B cell (primary cell): ENCODE measurements around the gene RPS6KA1. TPM values are rescaled to one million over a fixed set of nuclear protein-coding genes. Genes with fewer than 3 reads are reported as not detected.

ENCODE experiments used
- ATAC-seq: fragments of 200-7000 bp; cut with Tn5 transposase; one replicate; pipeline ENCODE4 v1.10.0; 2021; ENCODE audit warnings: low read depth, mild to moderate bottlenecking, moderate number of reproducible peaks, moderate library complexity
- CTCF ChIA-PET: fragments of 350-600 bp; sonication (Branson Sonifier 250); formaldehyde crosslinking; loops from one replicate; lab custom pipeline; 2021; ENCODE audit warnings: antibody characterized with exemption, inconsistent platforms; lab: Charles Lee
- POLR2A ChIA-PET: fragments of 350-600 bp; sonication (Branson Sonifier 250); formaldehyde crosslinking; loops from one replicate; lab custom pipeline; 2021; ENCODE audit warnings: antibody characterized with exemption; lab: Charles Lee
- DNase-seq: peaks from one replicate; pipeline ENCODE4 v3.0.0; 2013
- H2AFZ ChIP-seq: 2 replicates; pipeline ENCODE4 v1.6.1; 2012; ENCODE audit warnings: mild to moderate bottlenecking, low read depth, low read length; ENCODE audit not compliant: insufficient read depth, poor library complexity, severe bottlenecking
- H3K27ac ChIP-seq, 2 donors: 1 replicate in 1 of 2; 2 replicates in 1 of 2; pipeline ENCODE4 v1.5.1; 2012 to 2013; ENCODE audit warnings: low read length in 2 of 2, mild to moderate bottlenecking in 2 of 2, moderate library complexity in 1 of 2
- H3K27me3 ChIP-seq, 4 experiments: fragments of 200-600 bp in 1 of 4; sonication (generic) in 1 of 4; replicated peaks in 1 of 4; 1 replicate in 2 of 4; 2 replicates in 2 of 4; pipeline versions ENCODE4 v1.6.1 to v1.7.0; 2013 to 2016; ENCODE audit warnings: low read length in 3 of 4, mild to moderate bottlenecking in 2 of 4, mixed read lengths in 1 of 4, moderate library complexity in 1 of 4; ENCODE audit not compliant: insufficient read depth in 4 of 4, control insufficient read depth in 3 of 4; ENCODE audit errors: control extremely low read depth in 1 of 4
- H3K36me3 ChIP-seq, 2 experiments: replicated peaks in 1 of 2; 1 replicate in 1 of 2; 2 replicates in 1 of 2; pipeline versions ENCODE4 v1.6.1 to v1.7.1; 2013; ENCODE audit warnings: low read length in 1 of 2; ENCODE audit not compliant: insufficient read depth in 2 of 2, control insufficient read depth in 1 of 2; ENCODE audit errors: control extremely low read depth in 1 of 2, extremely low read depth in 1 of 2
- H3K4me1 ChIP-seq, 2 donors: fragments of 200-600 bp in 1 of 2; sonication (generic) in 1 of 2; 1 replicate in 1 of 2; 2 replicates in 1 of 2; pipeline versions ENCODE4 v1.5.1 to v1.6.1; 2013 to 2017; ENCODE audit warnings: low read length in 2 of 2; ENCODE audit not compliant: control insufficient read depth in 2 of 2, insufficient read depth in 2 of 2
- H3K4me2 ChIP-seq: replicated peaks from 2 replicates; pipeline ENCODE3; 2012; ENCODE audit warnings: mild to moderate bottlenecking, low read depth, low read length; ENCODE audit not compliant: poor library complexity, severe bottlenecking
- H3K4me3 ChIP-seq, 5 experiments: fragments of 200-600 bp in 1 of 5; sonication (generic) in 1 of 5; 1 replicate in 3 of 5; 2 replicates in 2 of 5; pipeline versions ENCODE4 v1.5.1 to v1.7.0; 2011 to 2016; ENCODE audit warnings: low read length in 4 of 5, mild to moderate bottlenecking in 4 of 5, low read depth in 2 of 5, control low read depth in 1 of 5, moderate library complexity in 1 of 5; ENCODE audit not compliant: insufficient read depth in 1 of 5; ENCODE audit errors: control extremely low read depth in 1 of 5, extremely low read depth in 1 of 5
- H3K79me2 ChIP-seq: fragments of 200-600 bp; sonication (generic); one replicate; pipeline ENCODE4 v1.6.0; 2016; ENCODE audit warnings: low read length; ENCODE audit not compliant: control insufficient read depth, insufficient read depth
- H3K9ac ChIP-seq: fragments of 200-600 bp; sonication (generic); 2 replicates; pipeline ENCODE4 v1.6.1; 2017; ENCODE audit warnings: mild to moderate bottlenecking, low read length, moderate library complexity
- H3K9me3 ChIP-seq, 3 donors: one replicate each; pipeline versions ENCODE4 v1.6.1 to v1.7.1; 2013; ENCODE audit warnings: low read length in 2 of 3; ENCODE audit not compliant: control insufficient read depth in 2 of 3, insufficient read depth in 1 of 3; ENCODE audit errors: control extremely low read depth in 1 of 3
- H4K20me1 ChIP-seq: 2 replicates; pipeline ENCODE4 v1.6.0; 2012; ENCODE audit warnings: mild to moderate bottlenecking, low read length; ENCODE audit not compliant: insufficient read depth, control insufficient read depth, poor library complexity, severe bottlenecking
- H3K27ac Mint-ChIP-seq: one replicate; pipeline ENCODE4 v1.8.0; 2021; ENCODE audit warnings: mixed read lengths
- H3K27me3 Mint-ChIP-seq: one replicate; pipeline ENCODE4 v1.8.0; 2021; ENCODE audit warnings: mixed read lengths
- H3K4me1 Mint-ChIP-seq: one replicate; pipeline ENCODE4 v1.8.0; 2021; ENCODE audit warnings: mixed read lengths
- H3K4me3 Mint-ChIP-seq: one replicate; pipeline ENCODE4 v1.8.0; 2021; ENCODE audit warnings: mixed read lengths
- H3K9me3 Mint-ChIP-seq: one replicate; pipeline ENCODE4 v1.8.0; 2022; ENCODE audit warnings: mixed read lengths; ENCODE audit not compliant: insufficient read depth
- EZH2 ChIP-seq: IDR thresholded peaks from 2 replicates; pipeline ENCODE4 v1.6.1; 2012; ENCODE audit warnings: borderline replicate concordance, low read depth, mild to moderate bottlenecking, moderate library complexity, low read length; ENCODE audit not compliant: insufficient read depth, poor library complexity, severe bottlenecking
- WGBS: methylation state at CpG from one replicate; pipeline ENCODE4 v1.1.5; 2013; ENCODE audit warnings: missing lambda C conversion rate; ENCODE audit not compliant: insufficient coverage; 5-methylcytosine and 5-hydroxymethylcytosine counted together
- intact Hi-C: fragments of 100-400 bp; cut with micrococcal nuclease; formaldehyde crosslinking; loops from one replicate; pipeline ENCODE4 v1.10.0; 2022
- polyA plus RNA-seq: library from polyadenylated mRNA; depleted of rRNA; stranded (reverse); fragments of >200 nt; gene quantifications from 2 replicates; pipeline ENCODE4 v1.2.3, GENCODE V29; 2012
- total RNA-seq, 2 donors: library from RNA; stranded (reverse); fragments of 120-200 nt in 1 of 2; gene quantifications; 1 replicate in 1 of 2; 2 replicates in 1 of 2; pipeline versions ENCODE4 v1.2.3 to v1.2.4, GENCODE V29; 2013 to 2022
- TF ChIP-seq, protein P1 (sequence below): fragments of 200-600 bp; IDR thresholded peaks from one replicate; pipeline ENCODE4 v1.8.0; 2022; ENCODE audit warnings: antibody characterized with exemption, mild to moderate bottlenecking

RPS6KA1 gene
- total and polyA plus RNA-seq, 2 donors (not counting 1 experiment from before 2014, with no cell fraction given): 72.0 to 99.9 TPM

DNA sequence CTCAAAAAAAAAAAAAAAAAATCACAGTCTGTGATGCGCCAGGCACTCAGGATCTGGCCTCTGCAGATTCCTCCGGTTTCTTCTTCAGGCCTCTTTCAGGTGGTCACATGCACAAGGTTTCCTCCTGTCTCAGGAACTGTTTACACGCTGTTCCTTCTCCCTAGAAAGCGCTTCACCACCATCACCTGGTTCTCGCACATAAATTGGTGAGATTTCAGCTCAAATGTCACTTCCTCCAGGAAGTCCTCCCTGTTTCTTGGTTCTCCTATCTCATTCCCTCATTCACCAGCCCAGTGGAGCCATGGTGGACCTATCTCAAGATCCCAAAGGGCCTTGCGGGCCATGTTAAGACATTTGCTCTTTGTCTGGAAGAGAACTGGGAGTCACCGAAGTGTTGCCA lies 30.7 kb upstream of the RPS6KA1 start:
- H3K4me3 Mint-ChIP-seq: peak overlapping the region; percentile 55
- 87% methylated on average over 5 of the region's 7 CpGs for WGBS
- Histone ChIP-seq H3K36me3 (no peaks in the 10 kb centered on the region), H3K9ac (no peak overlapping the region), H3K4me2 (no peak overlapping the region), H3K4me1 (peaks cover 7 to 19% of the 10 kb centered on the region in 2 donors), H3K79me2 (no peaks in the 10 kb centered on the region), H2AFZ (no peak overlapping the region), H4K20me1 (no peaks in the 10 kb centered on the region), H3K27ac (no peak overlapping the region), H3K27me3 (no peaks in the 10 kb centered on the region), H3K9me3 (no peaks in the 10 kb centered on the region), H3K4me3 (no peak overlapping the region)
- TF ChIP-seq EZH2: no peak
- TF ChIP-seq, protein P1, sequence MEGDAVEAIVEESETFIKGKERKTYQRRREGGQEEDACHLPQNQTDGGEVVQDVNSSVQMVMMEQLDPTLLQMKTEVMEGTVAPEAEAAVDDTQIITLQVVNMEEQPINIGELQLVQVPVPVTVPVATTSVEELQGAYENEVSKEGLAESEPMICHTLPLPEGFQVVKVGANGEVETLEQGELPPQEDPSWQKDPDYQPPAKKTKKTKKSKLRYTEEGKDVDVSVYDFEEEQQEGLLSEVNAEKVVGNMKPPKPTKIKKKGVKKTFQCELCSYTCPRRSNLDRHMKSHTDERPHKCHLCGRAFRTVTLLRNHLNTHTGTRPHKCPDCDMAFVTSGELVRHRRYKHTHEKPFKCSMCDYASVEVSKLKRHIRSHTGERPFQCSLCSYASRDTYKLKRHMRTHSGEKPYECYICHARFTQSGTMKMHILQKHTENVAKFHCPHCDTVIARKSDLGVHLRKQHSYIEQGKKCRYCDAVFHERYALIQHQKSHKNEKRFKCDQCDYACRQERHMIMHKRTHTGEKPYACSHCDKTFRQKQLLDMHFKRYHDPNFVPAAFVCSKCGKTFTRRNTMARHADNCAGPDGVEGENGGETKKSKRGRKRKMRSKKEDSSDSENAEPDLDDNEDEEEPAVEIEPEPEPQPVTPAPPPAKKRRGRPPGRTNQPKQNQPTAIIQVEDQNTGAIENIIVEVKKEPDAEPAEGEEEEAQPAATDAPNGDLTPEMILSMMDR: no peak
- H3K27me3 Mint-ChIP-seq: no peaks in the 10 kb centered on the region
- POLR2A ChIA-PET: no interaction called here
- intact Hi-C loops: no loop called here
- DNase-seq: no peak
- CTCF ChIA-PET: interaction anchor here (0.7 to 4.3 kb wide), 6 partner anchors 34 to 327 kb away, joined by 3 to 37 read pairs (median 5); partner anchors contain the start of gene PIGV
- no peak for ATAC-seq
- peak overlapping the region; percentile 83 for H3K27ac Mint-ChIP-seq
- peaks cover 8% of the 10 kb centered on the region for H3K4me1 Mint-ChIP-seq
- no peaks in the 10 kb centered on the region for H3K9me3 Mint-ChIP-seq

DNA sequence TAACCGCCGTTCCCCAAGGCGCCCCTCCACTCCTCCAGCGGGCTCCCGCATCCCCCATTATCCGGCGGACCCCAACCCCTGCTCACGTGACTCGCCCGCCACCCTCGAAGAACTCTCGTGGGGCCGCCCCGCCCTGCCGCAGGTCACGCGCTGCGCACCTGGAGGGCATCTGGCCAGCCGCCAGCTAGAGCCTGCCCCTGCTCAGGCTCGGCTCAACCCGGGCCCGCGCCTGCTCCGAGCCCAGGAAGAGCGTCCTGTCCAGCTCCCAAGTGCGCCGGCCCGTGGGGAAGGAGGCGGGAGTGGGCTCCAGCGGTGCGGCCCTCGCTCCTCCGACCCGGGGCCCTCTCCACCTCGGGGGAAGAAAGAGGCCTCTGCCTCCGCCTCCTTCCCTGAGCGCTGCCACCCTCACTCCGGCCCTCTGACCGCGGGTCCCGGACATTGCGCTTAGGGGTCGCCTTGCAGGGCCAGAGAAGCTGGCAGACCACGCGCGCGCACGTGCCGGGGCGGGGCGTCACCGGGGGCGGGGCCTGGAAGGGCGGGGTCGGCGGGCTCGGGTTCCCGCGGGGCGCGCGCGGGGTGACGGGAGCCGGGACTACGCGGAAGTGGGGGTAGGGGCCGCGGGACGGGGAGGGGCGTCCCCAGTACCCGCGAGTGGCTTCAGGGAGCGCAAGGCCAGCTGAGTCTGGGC lies 28.9 kb upstream of the RPS6KA1 start:
- H3K27ac Mint-ChIP-seq: peak overlapping the region; percentile 98
- no peaks in the 10 kb centered on the region for H3K9me3 Mint-ChIP-seq
- ATAC-seq (peak; percentile 75), DNase-seq (peak; percentile 96)
- WGBS: under 1% methylated on average over 74 of the region's 74 CpGs
- Histone ChIP-seq H3K4me1 (peaks cover 7 to 19% of the 10 kb centered on the region in 2 donors), H3K79me2 (no peaks in the 10 kb centered on the region), H3K4me2 (peak overlapping the region; percentile 96), H3K27ac (peak overlapping the region; percentile 100), H3K27me3 (no peaks in the 10 kb centered on the region), H3K9me3 (no peaks in the 10 kb centered on the region), H3K4me3 (peak overlapping the region in 4 of 5 experiments; percentile 74 to 93 (median 88)), H2AFZ (peak overlapping the region; percentile 76), H4K20me1 (no peaks in the 10 kb centered on the region), H3K9ac (peak overlapping the region; percentile 77), H3K36me3 (no peaks in the 10 kb centered on the region)
- TF ChIP-seq EZH2: no peak
- TF ChIP-seq, protein P1: peak; percentile 44
- peak overlapping the region; percentile 91 for H3K4me3 Mint-ChIP-seq
- ChIA-PET POLR2A (interaction anchor here (0.5 to 2.9 kb wide), 18 partner anchors 11 to 1828 kb away, joined by 3 to 39 read pairs (median 4); partner anchors contain the start of genes DHDDS, HMGN2, MED18 and PIGV), CTCF (interaction anchor here (0.7 to 4.3 kb wide), 29 partner anchors 10 to 365 kb away, joined by 3 to 39 read pairs (median 6); partner anchors contain the start of genes DHDDS, HMGN2, PIGV and RPS6KA1)
- H3K27me3 Mint-ChIP-seq: no peaks in the 10 kb centered on the region
- H3K4me1 Mint-ChIP-seq: peaks cover 8% of the 10 kb centered on the region
- intact Hi-C loops: loop anchor here (1.0 to 10.0 kb wide), 8 partner anchors 27 to 289 kb away; partner anchors contain the start of genes ARID1A, DHDDS and RPS6KA1
